H9 (cell line): ENCODE results near the gene METTL21A. TPM values are rescaled to one million over a fixed set of nuclear protein-coding genes. Genes with fewer than 3 reads are reported as not detected.

Experiments
- DNase-seq: peaks from one replicate; pipeline ENCODE4 v3.0.0-alpha.2; 2017
- H2AFZ ChIP-seq: one replicate; pipeline ENCODE4 v1.6.1; 2013; ENCODE audit warnings: mild to moderate bottlenecking, low read length, control low read depth, moderate library complexity
- H2AK5ac ChIP-seq: 2 replicates; pipeline ENCODE4 v1.6.1; 2013; ENCODE audit warnings: low read length, control low read depth, mixed read lengths; ENCODE audit not compliant: insufficient read length
- H2BK120ac ChIP-seq: one replicate; pipeline ENCODE4 v1.6.1; 2013; ENCODE audit warnings: low read depth, mild to moderate bottlenecking, low read length, control low read depth, inconsistent platforms; ENCODE audit not compliant: poor library complexity, severe bottlenecking
- H2BK12ac ChIP-seq: 2 replicates; pipeline ENCODE4 v1.6.1; 2013; ENCODE audit warnings: low read length, control low read depth, mixed read lengths, low read depth; ENCODE audit not compliant: insufficient read length
- H2BK15ac ChIP-seq: 2 replicates; pipeline ENCODE4 v1.6.1; 2013; ENCODE audit warnings: low read depth, low read length, control low read depth
- H2BK20ac ChIP-seq: one replicate; pipeline ENCODE4 v1.6.1; 2013; ENCODE audit warnings: low read depth, mild to moderate bottlenecking, low read length, control low read depth, inconsistent platforms; ENCODE audit not compliant: poor library complexity, severe bottlenecking
- H2BK5ac ChIP-seq: 2 replicates; pipeline ENCODE4 v1.6.1; 2013; ENCODE audit warnings: low read length, control low read depth, mixed read lengths; ENCODE audit not compliant: insufficient read length
- H3K14ac ChIP-seq: 2 replicates; pipeline ENCODE4 v1.6.1; 2013; ENCODE audit warnings: low read length, control low read depth; ENCODE audit not compliant: insufficient read depth
- H3K18ac ChIP-seq: 2 replicates; pipeline ENCODE4 v1.6.1; 2013; ENCODE audit warnings: low read depth, mild to moderate bottlenecking, mixed read lengths, low read length, control low read depth; ENCODE audit not compliant: insufficient read length
- H3K23ac ChIP-seq: 2 replicates; pipeline ENCODE4 v1.6.1; 2013; ENCODE audit warnings: low read length, control low read depth, mixed read lengths, low read depth; ENCODE audit not compliant: insufficient read length
- H3K23me2 ChIP-seq: 2 replicates; pipeline ENCODE4 v1.6.1; 2013; ENCODE audit warnings: low read depth, mild to moderate bottlenecking, mixed read lengths, low read length, control low read depth; ENCODE audit not compliant: insufficient read length, poor library complexity, severe bottlenecking
- H3K27ac ChIP-seq: 2 replicates; pipeline ENCODE4 v1.5.1; 2013; ENCODE audit warnings: low read length, control low read depth, mixed read lengths, low read depth; ENCODE audit not compliant: insufficient read length
- H3K27me3 ChIP-seq: 2 replicates; pipeline ENCODE4 v1.6.1; 2013; ENCODE audit warnings: low read length, control low read depth, inconsistent platforms; ENCODE audit not compliant: insufficient read depth
- H3K4ac ChIP-seq: 2 replicates; pipeline ENCODE4 v1.6.1; 2013; ENCODE audit warnings: low read depth, mild to moderate bottlenecking, control low read depth, inconsistent platforms, low read length, moderate library complexity
- H3K4me1 ChIP-seq: 2 replicates; pipeline ENCODE4 v1.6.1; 2013; ENCODE audit warnings: low read length, control low read depth, inconsistent platforms; ENCODE audit not compliant: insufficient read depth
- H3K4me2 ChIP-seq: 2 replicates; pipeline ENCODE4 v1.6.1; 2013; ENCODE audit warnings: low read length, control low read depth, mixed read lengths; ENCODE audit not compliant: insufficient read length, insufficient read depth
- H3K56ac ChIP-seq: 2 replicates; pipeline ENCODE4 v1.6.1; 2013; ENCODE audit warnings: low read depth, mild to moderate bottlenecking, mixed read lengths, low read length, control low read depth; ENCODE audit not compliant: insufficient read length
- H3K79me1 ChIP-seq: 2 replicates; pipeline ENCODE4 v1.6.1; 2013; ENCODE audit warnings: low read depth, mild to moderate bottlenecking, moderate library complexity, low read length, control low read depth, inconsistent platforms; ENCODE audit not compliant: insufficient read depth, poor library complexity, severe bottlenecking
- H3K79me2 ChIP-seq: 2 replicates; pipeline ENCODE4 v1.6.1; 2013; ENCODE audit warnings: low read length, control low read depth, inconsistent platforms; ENCODE audit not compliant: insufficient read depth
- H3K9ac ChIP-seq: 2 replicates; pipeline ENCODE4 v1.6.1; 2013; ENCODE audit warnings: low read length, control low read depth, mixed read lengths; ENCODE audit not compliant: insufficient read length; ENCODE audit errors: extremely low read depth
- H3K9me3 ChIP-seq: one replicate; pipeline ENCODE4 v1.6.1; 2013; ENCODE audit warnings: low read depth, low read length, inconsistent platforms; ENCODE audit not compliant: control insufficient read depth
- H3T11ph ChIP-seq: one replicate; pipeline ENCODE4 v1.6.1; 2013; ENCODE audit warnings: mild to moderate bottlenecking, low read length, control low read depth, inconsistent platforms
- H4K20me1 ChIP-seq: one replicate; pipeline ENCODE4 v1.6.1; 2013; ENCODE audit not compliant: control insufficient read depth, insufficient read length, insufficient read depth
- H4K5ac ChIP-seq: 2 replicates; pipeline ENCODE4 v1.6.1; 2013; ENCODE audit warnings: low read depth, mild to moderate bottlenecking, mixed read lengths, low read length, control low read depth; ENCODE audit not compliant: insufficient read length
- H4K8ac ChIP-seq: replicated peaks from 2 replicates; pipeline ENCODE4 v1.6.1; 2013; ENCODE audit warnings: low read length, control low read depth, mixed read lengths, low read depth; ENCODE audit not compliant: insufficient read length
- H4K91ac ChIP-seq: 2 replicates; pipeline ENCODE4 v1.6.1; 2013; ENCODE audit warnings: low read depth, mild to moderate bottlenecking, moderate library complexity, mixed read lengths, low read length, control low read depth; ENCODE audit not compliant: insufficient read length
- H3K27ac Mint-ChIP-seq, 3 experiments: 2 replicates in 2 of 3; 3 replicates in 1 of 3; pipeline ENCODE4 v1.8.0; 2020 to 2021; ENCODE audit warnings: mixed read lengths in 3 of 3, mild to moderate bottlenecking in 1 of 3, moderate library complexity in 1 of 3
- H3K27me3 Mint-ChIP-seq: 2 replicates; pipeline ENCODE4 v1.8.0; 2021; ENCODE audit warnings: low read depth, mild to moderate bottlenecking, moderate library complexity, mixed read lengths
- H3K36me3 Mint-ChIP-seq, 3 experiments: 2 replicates in 2 of 3; 3 replicates in 1 of 3; pipeline ENCODE4 v1.8.0; 2020 to 2021; ENCODE audit warnings: low read depth in 3 of 3, mixed read lengths in 3 of 3; ENCODE audit not compliant: insufficient read depth in 1 of 3
- H3K4me1 Mint-ChIP-seq, 2 experiments: 2 replicates each; pipeline ENCODE4 v1.8.0; 2020; ENCODE audit warnings: mixed read lengths in 2 of 2
- H3K4me3 Mint-ChIP-seq, 2 experiments: 2 replicates in 1 of 2; 3 replicates in 1 of 2; pipeline ENCODE4 v1.8.0; 2020 to 2021; ENCODE audit warnings: mild to moderate bottlenecking in 2 of 2, mixed read lengths in 2 of 2, moderate library complexity in 1 of 2
- H3K9me3 Mint-ChIP-seq, 2 experiments: 2 replicates in 1 of 2; 3 replicates in 1 of 2; pipeline ENCODE4 v1.8.0; 2020; ENCODE audit warnings: mild to moderate bottlenecking in 2 of 2, mixed read lengths in 2 of 2, moderate library complexity in 1 of 2
- CTCF ChIP-seq: fragments of 200-600 bp; sonication (generic); conservative IDR thresholded peaks from 3 replicates; pipeline ENCODE4 v1.8.0; 2021; ENCODE audit warnings: antibody characterized with exemption, mild to moderate bottlenecking
- WGBS: extraction: QIAGEN DNeasy Blood & Tissue Kit; methylation state at CpG from one replicate; pipeline ENCODE4 v1.1.7; 2013; ENCODE audit warnings: missing lambda C conversion rate, low lambda C conversion rate, mixed read lengths; ENCODE audit not compliant: insufficient read length; ENCODE audit errors: extremely low coverage; 5-methylcytosine and 5-hydroxymethylcytosine counted together
- long read RNA-seq: library from polyadenylated mRNA; unstranded; transcript quantifications from one replicate; pipeline ENCODE4 v2.0.0, GENCODE V29; 2020
- total RNA-seq: library from RNA; stranded (reverse); gene quantifications from 2 replicates; pipeline ENCODE4 v1.2.1, GENCODE V29; 2021

Gene METTL21A
- 65.9 and 68.6 TPM in 2 replicates for total RNA-seq
- long read RNA-seq, full-length matches to known transcripts = 203 of 258 reads
- long read RNA-seq, partial matches to known transcripts = 7 of 258 reads
- long read RNA-seq, other reads (novel, unspliced or antisense) = 48 of 258 reads

GRCh38 chr2:207625014-207625907 lies at the start of gene METTL21A:
METTL21A (minus strand) TSS chr2:207625394; CDS start chr2:207624375, 1,019 bp downstream.
- Histone ChIP-seq H4K20me1 (no peaks in the 10 kb centered on the region), H2AFZ (no peak within 1 kb of the TSS), H2BK20ac (no peak within 1 kb of the TSS), H3K23me2 (peaks cover 16% of the 10 kb centered on the region), H2BK120ac (peak within 1 kb of the TSS; percentile 74), H3K18ac (peak within 1 kb of the TSS; percentile 85), H3K4me1 (no peaks in the 10 kb centered on the region; the same call in 1 of the 2 replicates), H4K8ac (no peak within 1 kb of the TSS), H3K4ac (no peak within 1 kb of the TSS; the same call in 1 of the 2 replicates), H2BK12ac (no peak within 1 kb of the TSS), H2BK5ac (no peak within 1 kb of the TSS), H3K9me3 (no peaks in the 10 kb centered on the region), H3K56ac (no peak within 1 kb of the TSS), H4K5ac (no peak within 1 kb of the TSS), H2AK5ac (no peak within 1 kb of the TSS), H3K79me2 (no peaks in the 10 kb centered on the region), H2BK15ac (no peak within 1 kb of the TSS), H3K4me2 (peak within 1 kb of the TSS; percentile 76), H3K27me3 (no peaks in the 10 kb centered on the region), H4K91ac (no peak within 1 kb of the TSS), H3T11ph (no peak within 1 kb of the TSS), H3K9ac (peak within 1 kb of the TSS; percentile 57), H3K79me1 (no peaks in the 10 kb centered on the region), H3K23ac (no peak within 1 kb of the TSS), H3K14ac (peak within 1 kb of the TSS; percentile 97), H3K27ac (no peak within 1 kb of the TSS)
- peak within 1 kb of the TSS; percentile 87 to 98 (median 87) for H3K27ac Mint-ChIP-seq
- H3K27me3 Mint-ChIP-seq = no peaks in the 10 kb centered on the region
- peak within 1 kb of the TSS; percentile 87 to 95 for H3K4me3 Mint-ChIP-seq
- WGBS = no CpG with 5 or more reads among the region's 92 CpGs
- peaks cover 9 to 16% of the 10 kb centered on the region in 2 experiments for H3K4me1 Mint-ChIP-seq
- peaks cover 21 to 39% (median 39%) of the 10 kb centered on the region in 3 experiments; a peak in 6 of 7 replicates for H3K36me3 Mint-ChIP-seq
- no peaks in the 10 kb centered on the region for H3K9me3 Mint-ChIP-seq
- TF ChIP-seq CTCF = peak; percentile 31; the same call in 2 of the 3 replicates
- peak; percentile 78 for DNase-seq
